Measurements from ENCODE around the gene RUNX2.

DNA sequence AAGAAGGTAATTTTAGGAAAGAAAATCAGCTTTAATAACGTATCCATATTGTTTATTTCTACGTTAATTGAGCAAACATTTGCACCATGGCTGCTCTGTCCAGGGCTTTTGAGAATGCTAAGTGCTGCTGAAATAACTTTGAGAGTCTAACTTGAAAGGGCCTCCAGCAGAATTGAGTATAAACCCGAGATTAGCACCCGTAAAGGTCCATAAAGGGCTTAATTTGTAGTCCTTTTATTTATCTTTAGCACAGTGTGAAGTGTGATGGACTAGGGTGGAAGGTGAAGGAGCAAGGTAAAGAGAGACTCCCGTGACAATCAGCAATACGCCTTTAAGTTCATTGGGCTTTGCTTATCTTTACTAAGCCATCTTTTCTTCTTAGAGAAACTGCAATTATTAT, 127.3 kb downstream of the RUNX2 start:
- TF ChIP-seq POLR2A (IDR thresholded peaks at IDR 0.05; ENCODE audit: low read depth, low read length) (no peak), POLR2AphosphoS5 (IDR thresholded peaks at IDR 0.05; ENCODE audit: low read depth, low read length) (no peak), TAF1 (IDR thresholded peaks at IDR 0.05; ENCODE audit: borderline replicate concordance, low read depth, low read length) (no peak)
